ENCODE data around the gene RMI2.

- TF ChIP-seq POLR2A (IDR thresholded peaks at IDR 0.05) (no peak), CTCF (IDR thresholded peaks at IDR 0.05) (no peak)
Observed at GRCh38 chr16:11309895-11310633, 35.2 kb upstream of the RMI2 start.
